PFSK-1 (cell line): ENCODE results near the gene ARTN.

Experiments used
- FOXP2 ChIP-seq: optimal IDR thresholded peaks from 2 replicates; pipeline ENCODE3; 2011; ENCODE audit warnings: borderline replicate concordance, control low read depth, inconsistent platforms; ENCODE audit not compliant: insufficient read depth; ENCODE audit errors: extremely low read length, extremely low read depth
- POLR2AphosphoS5 ChIP-seq: IDR thresholded peaks from 2 replicates; pipeline ENCODE4 v1.6.1; 2012; ENCODE audit warnings: low read depth, mild to moderate bottlenecking, control low read depth, low read length, moderate library complexity
- SIN3A ChIP-seq: IDR thresholded peaks from 2 replicates; pipeline ENCODE4 v1.6.1; 2012; ENCODE audit warnings: mild to moderate bottlenecking, low read length, moderate library complexity, borderline replicate concordance; ENCODE audit not compliant: insufficient read depth
- TAF1 ChIP-seq: IDR thresholded peaks from 2 replicates; pipeline ENCODE4 v1.6.1; 2012; ENCODE audit warnings: low read length, control low read depth, borderline replicate concordance; ENCODE audit not compliant: insufficient read depth
- TF ChIP-seq, protein P1 (sequence below), 2 experiments: IDR thresholded peaks; 2 replicates each; pipeline versions ENCODE4 v1.6.1 to v1.8.0; 2011 to 2012; ENCODE audit warnings: low read depth in 2 of 2, low read length in 2 of 2, control low read depth in 1 of 2, inconsistent platforms in 1 of 2, mild to moderate bottlenecking in 1 of 2, moderate library complexity in 1 of 2; ENCODE audit not compliant: insufficient read depth in 1 of 2

DNA sequence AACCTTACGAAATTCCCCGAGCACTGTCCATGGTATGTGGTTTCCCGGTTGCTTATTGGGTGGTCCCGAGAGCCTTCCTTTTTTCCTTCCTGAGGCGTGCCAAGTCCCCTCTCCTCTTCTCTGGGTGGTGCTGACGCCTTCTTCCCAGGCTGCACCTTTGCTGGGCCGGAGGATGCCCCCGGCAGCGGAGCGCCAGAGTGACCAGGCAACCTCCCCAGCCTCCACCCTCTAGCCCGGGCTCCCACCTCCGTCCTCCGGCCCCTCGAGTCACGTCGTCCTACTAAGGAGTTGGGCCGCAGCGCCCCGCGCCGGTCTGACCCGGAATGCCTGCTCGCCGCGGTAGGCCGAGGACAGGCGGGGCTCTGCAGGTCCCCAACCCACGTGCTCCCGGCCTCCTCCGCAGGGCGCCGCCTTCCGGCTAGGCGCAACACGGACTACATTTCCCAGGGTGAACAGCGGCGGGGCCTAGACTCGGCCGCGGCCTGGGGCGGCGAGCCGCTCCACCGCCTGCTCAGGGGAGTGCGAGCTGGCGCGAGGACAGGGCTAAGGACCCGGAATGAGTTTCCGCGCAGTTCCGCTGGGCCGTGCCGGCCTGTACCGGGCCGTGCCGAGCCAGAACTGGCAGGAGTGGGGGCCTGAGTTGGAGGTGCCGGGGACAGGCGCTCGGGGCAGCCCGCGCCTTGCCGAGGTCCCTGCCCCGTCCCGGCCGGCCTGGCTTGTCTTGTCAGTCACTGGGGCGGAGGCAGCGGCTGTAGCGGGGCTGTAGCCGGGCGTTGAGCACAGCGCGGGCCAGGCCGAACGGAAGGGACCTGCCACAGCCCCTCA, 12.8 kb downstream of the ARTN start, which contains the start of gene IPO13:
- TF ChIP-seq SIN3A = 0 out of 2 replicates have a peak, but pooled peaks have one; percentile 64
- TF ChIP-seq POLR2AphosphoS5 = peak; percentile 87
- peak; percentile 76; the same call in 1 of the 2 replicates for TF ChIP-seq TAF1
- peak; percentile 70 for TF ChIP-seq FOXP2
- TF ChIP-seq, protein P1, sequence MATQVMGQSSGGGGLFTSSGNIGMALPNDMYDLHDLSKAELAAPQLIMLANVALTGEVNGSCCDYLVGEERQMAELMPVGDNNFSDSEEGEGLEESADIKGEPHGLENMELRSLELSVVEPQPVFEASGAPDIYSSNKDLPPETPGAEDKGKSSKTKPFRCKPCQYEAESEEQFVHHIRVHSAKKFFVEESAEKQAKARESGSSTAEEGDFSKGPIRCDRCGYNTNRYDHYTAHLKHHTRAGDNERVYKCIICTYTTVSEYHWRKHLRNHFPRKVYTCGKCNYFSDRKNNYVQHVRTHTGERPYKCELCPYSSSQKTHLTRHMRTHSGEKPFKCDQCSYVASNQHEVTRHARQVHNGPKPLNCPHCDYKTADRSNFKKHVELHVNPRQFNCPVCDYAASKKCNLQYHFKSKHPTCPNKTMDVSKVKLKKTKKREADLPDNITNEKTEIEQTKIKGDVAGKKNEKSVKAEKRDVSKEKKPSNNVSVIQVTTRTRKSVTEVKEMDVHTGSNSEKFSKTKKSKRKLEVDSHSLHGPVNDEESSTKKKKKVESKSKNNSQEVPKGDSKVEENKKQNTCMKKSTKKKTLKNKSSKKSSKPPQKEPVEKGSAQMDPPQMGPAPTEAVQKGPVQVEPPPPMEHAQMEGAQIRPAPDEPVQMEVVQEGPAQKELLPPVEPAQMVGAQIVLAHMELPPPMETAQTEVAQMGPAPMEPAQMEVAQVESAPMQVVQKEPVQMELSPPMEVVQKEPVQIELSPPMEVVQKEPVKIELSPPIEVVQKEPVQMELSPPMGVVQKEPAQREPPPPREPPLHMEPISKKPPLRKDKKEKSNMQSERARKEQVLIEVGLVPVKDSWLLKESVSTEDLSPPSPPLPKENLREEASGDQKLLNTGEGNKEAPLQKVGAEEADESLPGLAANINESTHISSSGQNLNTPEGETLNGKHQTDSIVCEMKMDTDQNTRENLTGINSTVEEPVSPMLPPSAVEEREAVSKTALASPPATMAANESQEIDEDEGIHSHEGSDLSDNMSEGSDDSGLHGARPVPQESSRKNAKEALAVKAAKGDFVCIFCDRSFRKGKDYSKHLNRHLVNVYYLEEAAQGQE (IDR thresholded peaks at IDR 0.05; ENCODE audit: insufficient read depth in 1 of 2, low read depth in 2 of 2, low read length in 2 of 2) = peak; percentile 85 to 96
